Stimulated activated CD4-positive, alpha-beta T cell treated with anti-CD3 and anti-CD28 coated beads, Interleukin-12 subunit alpha, Interleukin-12 subunit beta, amount 100 ng/mL, for 24 hours (primary cell): ENCODE measurements around the gene NYNRIN.

ENCODE experiments used
- DNase-seq, 2 experiments: peaks; one replicate each; pipeline ENCODE4 v3.0.0-alpha.2; 2020; ENCODE audit warnings: low read depth in 2 of 2

Gene NYNRIN

GRCh38 chr14:24456980-24457379 lies 58.2 kb downstream of the NYNRIN start:
- no peak for DNase-seq

- DNase-seq: no peak
Measured at GRCh38 chr14:24458736-24459135, 59.9 kb downstream of the NYNRIN start.

DNA sequence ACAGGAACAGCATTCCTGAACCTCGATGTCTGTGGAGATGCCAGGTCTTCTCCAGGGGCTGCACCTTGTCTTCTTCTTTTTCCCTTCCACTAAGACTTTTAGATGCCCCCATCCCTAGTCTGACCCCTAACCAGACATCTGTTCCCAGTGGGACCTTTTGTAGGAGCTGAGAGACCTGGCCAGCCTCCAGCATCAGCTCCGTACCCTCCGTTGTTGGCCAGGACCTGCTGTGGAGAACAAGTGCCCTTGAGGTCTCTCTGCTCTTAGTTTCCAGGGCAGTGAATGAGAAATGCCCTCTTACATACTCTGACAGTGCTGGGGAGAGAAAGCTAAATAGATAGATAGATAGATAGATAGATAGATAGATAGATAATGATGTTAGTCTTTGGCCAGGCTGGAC lies 60.5 kb downstream of the NYNRIN start:
- no peak for DNase-seq

GRCh38 chr14:24461336-24461735 lies 62.5 kb downstream of the NYNRIN start:
- DNase-seq: no peak

- no peak for DNase-seq
Measured at GRCh38 chr14:24463017-24463883, 64.4 kb downstream of the NYNRIN start.

GRCh38 chr14:24463884-24464785 lies 65.3 kb downstream of the NYNRIN start:
- DNase-seq: no peak

DNA sequence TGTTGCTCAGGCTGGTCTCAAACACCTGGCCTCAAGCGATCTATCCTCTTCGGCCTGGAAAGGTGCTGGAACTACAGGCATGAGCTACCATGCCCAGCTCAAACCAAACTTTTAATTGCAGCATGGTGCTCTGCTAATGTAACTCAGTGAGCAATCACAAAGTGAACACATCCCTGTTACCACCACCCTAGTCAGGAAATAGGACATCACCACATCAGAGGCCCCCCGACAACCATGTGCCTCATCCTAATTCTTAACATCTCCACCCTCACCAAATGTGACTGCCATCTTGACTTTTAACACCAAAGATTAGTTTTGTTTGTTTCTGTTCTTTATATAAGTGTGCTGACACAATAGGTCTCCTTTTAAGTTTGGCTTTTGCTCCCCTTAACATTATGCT lies 66.6 kb downstream of the NYNRIN start:
- DNase-seq: no peak

- no peak for DNase-seq
Measured at GRCh38 chr14:24465805-24466204, 67.0 kb downstream of the NYNRIN start.
